Measurements from ENCODE around the gene WDR83.
"Not testable (repeated sequence)": the region's sequence is repeated elsewhere in the genome, so short reads cannot be mapped to it uniquely, and the experiment has no call there.

WDR83 gene, protein sequence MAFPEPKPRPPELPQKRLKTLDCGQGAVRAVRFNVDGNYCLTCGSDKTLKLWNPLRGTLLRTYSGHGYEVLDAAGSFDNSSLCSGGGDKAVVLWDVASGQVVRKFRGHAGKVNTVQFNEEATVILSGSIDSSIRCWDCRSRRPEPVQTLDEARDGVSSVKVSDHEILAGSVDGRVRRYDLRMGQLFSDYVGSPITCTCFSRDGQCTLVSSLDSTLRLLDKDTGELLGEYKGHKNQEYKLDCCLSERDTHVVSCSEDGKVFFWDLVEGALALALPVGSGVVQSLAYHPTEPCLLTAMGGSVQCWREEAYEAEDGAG

DNA sequence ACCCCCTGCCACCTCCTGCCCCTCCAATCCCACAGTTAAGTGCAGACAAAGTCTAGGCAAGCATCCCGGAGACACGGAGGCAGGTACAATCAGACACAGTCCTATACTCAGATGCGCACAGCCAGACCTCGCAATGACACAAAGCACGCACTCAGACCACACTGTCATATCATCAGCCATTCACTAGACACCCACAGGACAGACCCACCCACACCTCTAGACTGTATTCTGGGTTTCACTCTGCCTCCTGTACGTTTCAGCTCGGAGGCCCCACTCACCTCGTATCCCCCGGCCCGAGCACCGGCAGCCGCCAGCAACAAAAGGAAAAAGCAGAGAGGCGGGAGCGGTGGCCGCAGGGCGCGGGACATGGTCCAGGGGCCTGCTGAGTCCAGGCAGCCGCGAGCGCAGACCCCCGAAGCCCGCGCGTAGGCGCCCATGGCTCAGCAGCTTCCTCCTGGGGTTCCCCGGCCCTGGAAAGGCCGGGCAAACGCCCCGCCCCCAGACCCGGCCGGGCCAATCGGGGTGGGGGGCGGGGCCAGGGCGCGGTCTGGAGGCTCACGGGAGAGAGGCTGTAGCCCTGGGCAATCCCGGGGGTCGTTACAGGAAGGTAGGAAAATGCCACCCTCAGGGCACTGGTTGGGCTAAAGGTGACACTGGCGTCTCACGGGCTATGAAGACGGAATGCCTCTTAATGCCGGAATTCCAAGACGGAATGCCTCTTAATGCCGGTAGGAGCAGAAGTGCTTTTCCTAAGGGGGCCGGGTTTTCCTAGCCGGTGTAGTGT, at the start of gene WDR83, which contains the start of gene MAN2B1:
WDR83 (plus strand) TSS at position 543 of the 784 bp plus-strand sequence. CDS start 2,984 bp downstream, outside the sequence.
MAN2B1 (minus strand) TSS at position 478 of the 784 bp plus-strand sequence; CDS start at position 437, 41 bp downstream.
- DNase-seq (ENCODE audit: low read depth), result peak; percentile 69

DNA sequence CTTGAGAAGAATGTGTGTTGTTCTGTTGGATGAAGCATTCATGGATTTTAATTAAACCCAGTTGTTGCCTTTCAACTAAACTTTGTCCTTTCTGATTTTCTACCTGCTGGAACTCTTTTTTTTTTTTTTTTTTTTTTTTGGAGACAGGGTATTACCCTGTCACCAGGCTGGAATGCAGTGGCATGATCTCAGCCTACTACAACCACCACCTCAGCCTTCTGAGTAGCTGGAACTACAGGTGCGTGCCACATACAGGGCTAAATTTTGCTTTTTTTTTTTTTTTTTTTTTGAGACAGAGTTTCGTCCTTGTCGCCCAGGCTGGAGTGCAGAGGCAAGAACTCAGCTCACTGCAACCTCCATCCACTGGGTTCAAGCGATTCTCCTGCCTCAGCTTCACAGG, 49.0 kb upstream of the WDR83 start:
- no peak for DNase-seq (ENCODE audit: low read depth)

DNA sequence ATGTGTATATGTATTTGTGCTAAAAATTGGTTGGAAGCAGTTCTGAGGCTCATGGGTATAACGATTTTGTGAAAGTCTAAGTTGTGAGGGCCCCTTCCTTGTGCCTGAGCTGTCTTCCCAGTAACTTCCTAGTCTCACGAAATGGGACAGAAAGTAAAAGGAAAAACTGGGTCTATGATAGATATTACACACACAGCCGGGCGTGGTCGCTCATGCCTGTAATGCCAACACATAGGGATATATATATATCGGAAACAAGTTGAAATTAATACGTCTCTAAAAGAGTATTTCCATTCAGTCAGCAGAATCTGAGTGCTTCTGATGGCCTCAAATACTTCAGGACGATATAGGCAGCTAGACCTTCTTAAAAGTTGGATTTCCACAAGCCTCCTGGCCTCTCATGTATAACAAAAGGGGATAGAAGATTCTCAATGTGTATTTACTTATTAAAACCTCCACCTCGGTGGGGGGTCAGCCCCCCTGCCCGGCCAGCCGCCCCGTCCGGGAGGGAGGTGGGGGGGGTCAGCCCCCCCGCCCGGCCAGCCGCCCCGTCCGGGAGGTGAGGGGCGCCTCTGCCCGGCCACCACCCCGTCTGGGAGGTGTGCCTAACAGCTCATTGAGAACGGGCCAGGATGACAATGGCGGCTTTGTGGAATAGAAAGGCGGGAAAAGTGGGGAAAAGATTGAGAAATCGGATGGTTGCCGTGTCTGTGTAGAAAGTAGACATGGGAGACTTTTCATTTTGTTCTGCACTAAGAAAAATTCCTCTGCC, 45.2 kb upstream of the WDR83 start:
- not testable (repeated sequence) for DNase-seq (ENCODE audit: low read depth)

DNA sequence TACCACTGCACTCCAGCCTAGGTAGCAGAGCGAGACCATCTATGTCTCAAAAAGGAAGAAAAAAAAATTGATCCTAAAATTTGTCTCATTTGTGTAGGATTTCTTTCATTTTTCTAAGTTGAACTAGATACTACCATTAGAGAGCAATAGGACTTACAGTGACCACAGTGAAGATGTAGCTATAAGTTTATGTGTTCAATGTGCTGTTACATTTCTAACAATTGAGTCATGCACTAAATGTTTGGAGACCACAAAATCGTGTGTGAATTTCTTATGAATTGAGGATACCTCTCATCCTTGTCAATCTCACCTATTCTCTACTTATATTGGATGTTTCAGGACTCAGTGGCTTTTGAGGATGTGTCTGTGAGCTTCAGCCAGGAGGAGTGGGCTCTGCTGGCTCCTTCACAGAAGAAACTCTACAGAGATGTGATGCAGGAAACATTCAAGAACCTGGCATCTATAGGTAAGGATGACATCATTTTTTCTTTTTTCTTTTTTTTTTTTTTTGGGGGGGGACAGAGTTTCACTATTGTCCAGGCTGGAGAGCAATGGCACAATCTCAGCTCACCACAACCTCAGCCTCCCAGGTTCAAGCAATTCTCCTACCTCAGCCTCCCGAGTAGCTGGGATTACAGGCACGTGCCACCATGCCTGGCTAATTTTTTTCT, 43.1 kb upstream of the WDR83 start:
- DNase-seq (ENCODE audit: low read depth), result peak; percentile 46

DNA sequence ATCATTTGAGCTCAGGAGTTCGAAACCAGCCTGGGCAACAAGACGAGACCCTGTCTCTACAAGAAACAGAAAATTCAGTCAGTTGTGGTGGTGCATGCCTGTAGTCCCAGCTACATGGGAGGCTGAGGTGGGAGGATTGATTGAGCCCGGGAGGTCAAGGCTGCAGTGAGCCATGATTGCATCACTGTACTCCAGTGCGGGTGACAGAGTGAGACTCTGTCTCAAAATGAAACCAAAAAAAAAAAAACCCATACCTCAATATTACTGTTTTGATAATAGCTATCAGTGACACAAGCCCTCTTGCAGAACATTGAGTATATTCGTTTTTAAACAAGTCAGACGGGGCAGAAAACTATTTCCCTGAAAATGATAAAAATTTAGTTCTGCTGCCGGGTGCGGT, 39.6 kb upstream of the WDR83 start:
- DNase-seq (ENCODE audit: low read depth), result no peak

DNA sequence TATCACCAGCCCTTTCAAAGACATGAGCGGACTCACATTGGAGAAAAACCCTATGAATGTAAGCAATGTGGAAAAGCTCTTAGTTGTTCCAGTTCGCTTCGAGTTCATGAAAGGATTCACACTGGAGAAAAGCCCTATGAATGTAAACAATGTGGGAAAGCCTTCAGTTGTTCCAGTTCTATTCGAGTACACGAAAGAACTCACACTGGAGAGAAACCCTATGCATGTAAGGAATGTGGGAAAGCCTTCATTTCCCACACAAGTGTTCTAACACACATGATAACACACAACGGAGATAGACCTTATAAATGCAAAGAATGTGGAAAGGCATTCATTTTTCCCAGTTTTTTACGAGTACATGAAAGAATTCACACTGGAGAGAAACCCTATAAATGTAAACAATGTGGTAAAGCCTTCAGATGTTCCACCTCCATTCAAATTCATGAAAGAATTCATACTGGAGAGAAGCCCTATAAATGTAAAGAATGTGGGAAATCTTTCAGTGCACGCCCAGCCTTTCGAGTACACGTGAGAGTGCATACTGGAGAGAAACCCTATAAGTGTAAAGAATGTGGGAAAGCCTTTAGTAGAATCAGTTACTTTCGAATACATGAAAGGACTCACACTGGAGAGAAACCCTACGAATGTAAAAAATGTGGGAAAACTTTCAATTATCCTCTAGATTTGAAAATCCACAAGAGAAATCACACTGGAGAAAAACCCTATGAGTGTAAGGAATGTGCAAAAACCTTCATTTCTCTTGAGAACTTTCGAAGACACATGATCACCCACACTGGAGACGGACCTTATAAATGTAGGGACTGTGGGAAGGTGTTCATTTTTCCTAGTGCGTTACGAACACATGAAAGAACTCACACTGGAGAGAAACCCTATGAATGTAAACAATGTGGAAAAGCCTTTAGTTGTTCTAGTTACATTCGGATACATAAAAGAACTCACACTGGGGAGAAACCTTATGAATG, 38.3 kb upstream of the WDR83 start:
- peak; percentile 37 for DNase-seq (ENCODE audit: low read depth)

DNA sequence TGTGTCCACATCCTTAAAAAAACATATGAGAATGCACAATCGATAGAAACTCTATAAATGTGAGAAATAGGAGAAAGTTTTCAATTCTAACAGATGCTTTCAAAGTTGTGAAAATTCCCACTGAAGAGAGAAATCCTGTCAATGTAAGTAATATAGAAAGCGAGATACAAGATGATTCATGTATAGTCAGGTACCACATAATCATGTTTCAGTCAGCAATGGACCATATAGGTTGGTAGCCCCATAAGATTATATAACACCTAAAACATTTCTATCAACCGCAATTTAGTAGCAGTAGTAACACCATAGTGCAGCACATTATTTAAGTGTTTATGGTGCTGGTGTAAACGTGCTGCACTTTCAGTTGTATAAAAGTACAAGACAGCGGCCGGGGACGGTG, 37.4 kb upstream of the WDR83 start:
- no peak for DNase-seq (ENCODE audit: low read depth)

DNA sequence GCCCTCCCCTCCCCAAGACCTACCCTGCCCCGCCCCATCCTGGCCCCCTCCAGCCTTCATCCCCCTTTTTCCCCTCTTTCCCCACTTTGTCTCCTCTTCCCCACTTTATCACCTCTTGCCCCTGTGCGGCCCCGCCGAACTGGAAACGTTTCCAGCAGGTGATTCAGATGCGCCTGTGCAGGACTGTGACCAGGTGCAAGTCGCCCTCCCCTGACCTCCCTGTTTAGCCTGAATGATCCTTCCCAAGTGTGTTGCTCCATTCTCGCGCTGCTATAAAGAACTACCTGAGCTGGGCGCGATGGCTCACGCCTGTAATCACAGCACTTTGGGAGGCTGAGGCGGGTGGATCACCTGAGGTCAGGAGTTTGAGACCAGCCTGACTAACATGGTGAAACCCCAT, 30.0 kb upstream of the WDR83 start:
- no peak for DNase-seq (ENCODE audit: low read depth)

DNA sequence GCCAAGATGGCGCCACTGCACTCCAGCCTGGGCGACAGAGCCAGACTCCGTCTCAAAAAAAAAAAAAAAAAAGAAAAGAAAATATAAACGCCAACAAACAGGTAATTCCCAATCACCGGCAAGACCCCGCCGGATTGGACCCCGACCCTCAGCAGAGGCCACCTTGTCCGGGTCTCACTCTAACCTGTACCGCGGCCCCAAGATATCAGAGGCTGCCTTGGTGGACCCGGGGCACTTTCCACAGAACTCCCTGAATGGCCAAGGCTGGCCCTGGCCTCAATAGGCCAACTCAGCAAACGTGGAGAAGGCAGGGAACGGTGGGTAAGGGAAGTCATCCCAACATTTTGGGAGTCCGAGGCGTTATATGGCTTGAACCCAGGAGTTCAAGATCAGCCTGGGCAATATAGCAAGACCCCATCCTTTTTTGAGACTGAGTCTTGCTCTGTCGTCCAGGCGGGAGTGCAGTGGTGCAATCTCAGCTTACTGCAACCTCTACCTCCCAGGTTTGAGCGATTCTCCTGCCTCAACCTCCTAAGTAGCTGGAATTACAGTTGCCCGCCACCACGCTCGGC, 27.9 kb upstream of the WDR83 start:
- no peak for DNase-seq (ENCODE audit: low read depth)

DNA sequence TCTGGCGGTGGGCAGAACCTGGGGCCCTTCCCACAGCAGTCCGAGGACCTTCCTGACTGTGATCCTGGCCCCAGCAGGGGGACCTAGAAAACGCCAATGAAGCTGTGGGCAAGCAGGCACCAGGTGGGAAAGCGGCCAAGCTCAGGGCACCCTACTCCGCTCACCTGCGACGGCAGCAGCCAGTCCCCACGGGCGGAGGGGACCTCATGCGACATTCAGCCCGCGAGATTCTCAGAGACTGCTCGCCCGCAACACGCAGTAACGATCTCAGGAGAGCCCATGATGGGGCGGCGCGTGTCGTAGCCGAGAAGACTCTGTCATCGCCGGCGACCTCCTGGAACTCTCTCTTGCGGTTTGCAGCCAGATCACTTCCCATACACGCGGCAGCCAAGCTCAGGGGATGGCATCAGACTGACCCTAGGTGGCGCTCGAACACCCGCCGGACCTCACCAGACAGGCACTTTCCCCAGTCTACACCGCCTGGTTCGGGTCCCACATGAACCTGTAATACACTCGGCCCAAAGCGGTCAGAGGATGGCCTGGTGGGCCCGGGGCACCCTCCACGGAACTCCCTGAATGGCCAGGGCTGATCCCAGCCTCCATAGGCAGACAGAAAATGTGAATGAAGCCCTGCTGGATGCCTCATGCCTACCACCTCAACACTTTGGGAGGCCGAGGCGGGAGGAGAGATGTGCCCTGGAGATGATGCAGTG, 26.6 kb upstream of the WDR83 start:
- peak; percentile 80 for DNase-seq (ENCODE audit: low read depth)

DNA sequence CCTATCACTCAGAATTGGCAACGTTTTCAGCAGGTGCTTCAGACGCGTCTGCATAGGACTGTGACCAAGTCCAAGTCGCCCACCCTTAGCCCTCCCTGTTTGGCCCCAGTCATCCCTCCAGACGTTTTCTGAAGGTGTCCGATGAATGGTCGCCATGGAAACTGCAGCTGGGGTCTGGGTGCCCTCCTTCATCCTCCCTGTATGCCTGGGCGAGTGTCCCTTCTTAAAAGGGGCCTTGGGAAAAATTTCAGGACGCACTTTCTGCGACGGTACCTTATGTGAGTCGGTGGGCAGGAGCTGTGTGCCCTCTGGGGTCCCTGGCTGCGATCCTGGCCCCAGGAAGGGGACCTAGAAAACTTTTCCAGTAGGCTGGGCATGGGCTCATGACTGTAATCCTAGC, 25.2 kb upstream of the WDR83 start:
- no peak for DNase-seq (ENCODE audit: low read depth)

DNA sequence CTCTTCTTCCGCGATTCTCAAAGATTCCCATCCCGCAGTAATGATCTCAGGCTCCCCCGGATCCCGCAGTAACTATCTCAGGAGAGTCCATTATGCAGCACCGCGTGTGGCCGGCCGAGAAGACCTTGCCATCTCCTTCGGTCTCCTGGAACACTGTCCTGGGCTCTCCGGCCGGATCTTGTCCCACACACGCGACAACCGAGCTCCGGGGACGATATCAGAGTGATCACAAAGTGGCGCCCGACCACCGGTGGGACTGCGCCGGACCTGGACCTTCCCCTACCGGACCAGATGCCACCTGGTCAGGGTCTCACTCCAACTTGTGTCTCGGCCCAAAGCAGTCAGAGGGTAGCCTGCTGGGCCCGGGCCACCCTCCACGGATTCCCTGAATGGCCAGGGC, 24.1 kb upstream of the WDR83 start:
- no peak for DNase-seq (ENCODE audit: low read depth)

DNA sequence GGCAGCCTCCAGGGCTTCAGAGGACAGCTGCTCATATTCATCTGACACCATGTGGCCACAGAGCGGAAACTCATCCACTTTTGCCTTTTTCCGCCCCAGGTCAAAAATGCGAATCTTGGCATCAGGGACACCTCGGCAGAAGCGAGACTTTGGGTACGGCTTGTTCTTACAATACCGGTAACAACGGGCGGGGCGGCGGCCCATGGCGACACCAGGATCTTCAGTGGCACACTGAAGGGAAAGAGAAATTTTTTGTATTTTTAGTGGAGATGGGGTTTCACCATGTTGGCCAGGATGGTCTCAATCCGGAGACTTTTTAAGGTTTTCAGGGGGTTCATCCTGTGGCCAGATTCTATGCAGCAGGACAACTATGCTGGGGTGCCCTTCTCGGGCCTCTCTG, 22.9 kb upstream of the WDR83 start:
- not testable (repeated sequence) for DNase-seq (ENCODE audit: low read depth)

DNA sequence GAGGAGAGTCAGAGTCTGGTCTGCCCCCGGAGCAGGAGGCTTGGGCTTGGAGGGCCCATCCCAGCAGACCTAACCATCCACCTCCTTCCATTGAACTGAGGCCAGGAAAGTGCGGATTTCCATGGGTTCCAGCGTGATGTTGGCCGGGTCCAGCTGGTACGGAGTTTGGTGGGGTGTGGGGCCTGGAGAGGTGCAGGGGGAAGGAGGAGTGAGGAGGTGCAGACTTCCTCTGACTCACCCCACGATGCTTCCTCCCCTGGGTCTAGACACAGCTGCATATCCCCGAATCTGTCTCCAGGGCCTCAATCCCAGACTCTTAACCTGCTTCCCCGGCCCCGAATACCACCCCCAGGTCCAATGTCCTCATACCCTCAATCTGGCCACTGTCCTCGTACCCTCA, 20.1 kb upstream of the WDR83 start:
- no peak for DNase-seq (ENCODE audit: low read depth)

DNA sequence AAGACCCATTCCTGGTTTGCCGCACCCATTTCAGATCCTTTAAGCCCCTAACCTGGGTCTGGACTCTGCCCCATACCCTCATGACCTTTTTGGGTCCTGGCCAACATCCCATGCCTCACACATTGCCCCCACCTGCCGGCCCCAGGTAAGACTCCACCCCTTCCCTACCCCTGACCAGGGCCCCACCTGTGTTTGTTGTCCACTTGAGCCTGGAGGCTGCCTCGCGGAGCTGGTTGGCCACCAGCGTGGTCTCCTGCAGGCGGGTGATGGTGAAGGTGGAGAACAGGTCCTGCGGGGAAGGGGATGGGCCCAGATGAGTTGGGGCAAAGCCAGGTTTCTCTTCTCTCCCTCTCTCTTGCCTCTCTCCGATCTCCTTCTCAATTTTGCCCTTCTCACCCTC, 19.6 kb upstream of the WDR83 start:
- DNase-seq (ENCODE audit: low read depth), result no peak

DNA sequence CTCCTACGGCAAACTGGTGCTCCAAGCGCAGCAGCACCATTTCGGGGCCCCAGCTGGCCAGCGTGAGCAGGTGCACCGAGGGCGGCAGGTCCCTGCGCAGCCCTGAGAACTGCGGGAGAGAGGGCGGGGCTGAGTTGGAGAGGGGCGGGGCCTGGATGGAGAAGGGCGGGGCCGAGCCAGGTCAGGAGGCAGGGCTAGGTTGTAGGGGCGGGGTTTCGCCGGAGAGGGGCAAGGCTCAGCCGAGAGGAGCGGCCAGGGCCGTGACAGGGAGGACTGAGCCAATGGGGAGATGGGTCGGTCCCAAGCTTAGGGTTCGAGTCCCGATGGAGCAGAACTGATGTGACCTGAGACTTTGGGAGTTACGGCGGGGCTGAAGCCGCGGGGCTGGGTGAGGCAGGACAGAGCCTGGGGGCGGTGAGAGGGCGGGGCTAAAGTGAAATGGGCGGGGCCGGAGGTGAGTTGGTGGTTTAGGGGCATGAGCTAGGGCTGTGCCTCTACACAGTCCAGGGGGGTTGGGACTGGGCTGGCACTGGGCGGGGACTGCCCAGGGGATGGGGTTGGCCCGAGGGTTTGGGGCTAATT, 19.0 kb upstream of the WDR83 start:
- peak; percentile 59 for DNase-seq (ENCODE audit: low read depth)

DNA sequence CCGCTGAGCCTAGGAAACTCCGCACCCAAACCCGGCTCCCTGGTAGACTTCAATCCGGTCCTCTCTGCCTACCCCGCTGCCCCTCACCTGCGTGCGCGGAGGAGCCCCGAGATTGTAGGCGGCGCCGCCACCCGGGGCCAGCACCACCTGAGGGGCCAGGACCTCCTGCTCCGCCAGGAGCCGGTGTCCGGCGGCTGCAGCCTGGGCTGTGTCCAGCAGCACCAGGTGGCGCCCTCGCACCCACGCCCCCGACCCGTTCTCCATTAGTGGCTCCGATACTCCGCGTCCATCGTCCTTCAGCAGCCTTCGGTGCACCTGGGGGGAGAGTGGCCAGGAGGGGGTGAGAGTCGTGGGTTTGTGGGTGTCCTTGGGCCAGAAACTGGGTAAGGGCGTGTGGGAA, 18.5 kb upstream of the WDR83 start:
- no peak for DNase-seq (ENCODE audit: low read depth)

DNA sequence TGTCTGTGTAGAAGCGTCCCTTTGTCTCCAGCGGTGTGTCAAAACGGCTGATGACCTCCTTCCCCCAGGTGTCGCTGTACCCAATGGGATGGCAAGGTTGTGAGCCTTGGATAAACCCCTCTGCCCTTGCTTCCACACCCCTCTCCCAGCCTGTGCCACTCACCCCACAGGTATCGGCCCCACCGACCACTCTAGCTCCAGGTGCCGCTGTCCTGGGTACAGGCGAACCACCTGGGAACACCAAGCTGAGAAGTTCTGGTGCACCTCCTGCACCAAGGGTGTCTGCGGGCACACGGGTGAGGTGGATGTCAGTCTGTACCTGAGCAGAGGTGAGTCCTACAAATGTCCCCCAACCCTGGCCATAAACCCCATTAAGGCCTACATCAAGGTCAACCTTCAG, 16.7 kb upstream of the WDR83 start:
- DNase-seq (ENCODE audit: low read depth), result no peak

DNA sequence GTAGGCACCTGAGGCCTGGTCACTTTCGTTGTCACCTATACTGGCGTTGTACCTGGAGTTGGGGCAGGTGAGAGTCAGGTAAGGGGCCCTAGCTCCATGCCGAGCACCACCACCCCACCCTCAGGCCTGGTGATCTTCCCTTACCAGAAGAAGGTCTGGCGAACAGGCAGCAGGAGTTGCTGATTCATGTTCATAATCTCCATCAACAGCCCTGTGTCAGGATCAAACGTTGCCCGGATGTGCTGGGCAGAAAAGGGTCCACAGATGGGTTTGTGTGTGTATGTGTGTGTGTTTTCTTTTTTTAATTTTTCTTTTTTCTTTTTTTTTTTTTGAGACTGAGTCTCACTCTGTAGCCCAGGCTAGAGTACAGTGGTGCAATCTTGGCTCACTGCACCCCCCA, 14.4 kb upstream of the WDR83 start:
- no peak for DNase-seq (ENCODE audit: low read depth)

Measured in iris pigment epithelial cell (primary cell).